Measurements from ENCODE around the gene MYO1D.
"Not testable (repeated sequence)": the region's sequence is repeated elsewhere in the genome, so short reads cannot be mapped to it uniquely, and the experiment has no call there.

MYO1D gene

DNA sequence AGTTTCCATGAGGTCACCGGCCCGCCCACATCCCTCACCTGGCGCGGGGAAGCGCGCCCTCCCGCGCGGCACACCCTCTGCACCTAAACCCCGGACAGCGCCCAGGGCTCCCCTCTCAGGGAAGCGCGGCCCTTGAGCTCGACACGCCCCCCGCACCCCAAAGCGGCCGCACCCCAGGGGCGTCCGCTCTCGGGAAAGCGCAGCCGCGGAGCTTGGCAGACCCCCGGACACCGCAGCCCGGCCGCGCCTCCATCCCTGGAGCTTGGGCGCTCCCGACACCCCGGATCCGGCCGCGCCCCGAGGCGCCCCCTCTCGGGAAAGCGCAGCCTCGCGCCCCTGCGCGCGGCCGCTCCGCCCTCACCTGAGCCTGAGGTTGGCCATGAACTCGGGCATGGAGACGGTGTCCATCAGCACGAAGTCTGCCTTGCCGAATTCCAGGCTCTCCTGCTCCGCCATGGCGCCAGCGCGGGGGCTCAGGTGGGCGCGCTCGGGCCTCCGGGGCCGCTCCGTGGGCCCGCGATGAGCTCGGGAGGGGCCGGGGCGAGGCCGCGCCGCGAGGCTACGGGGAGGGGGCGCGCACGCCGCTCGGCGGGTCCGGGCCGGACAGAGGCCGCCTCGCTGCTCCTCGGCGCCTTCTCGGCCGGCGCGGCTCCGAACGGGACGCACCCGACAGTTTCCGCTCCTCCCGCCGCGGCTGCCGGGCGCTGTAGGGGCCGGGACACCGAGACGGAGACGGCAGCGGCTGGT is at the start of gene MYO1D:
TSS of gene MYO1D (minus strand) at position 708 of the 747 bp plus-strand sequence. CDS start at position 456, 252 bp downstream.
- peak; percentile 52 for DNase-seq (ENCODE audit: low spot score)

DNA sequence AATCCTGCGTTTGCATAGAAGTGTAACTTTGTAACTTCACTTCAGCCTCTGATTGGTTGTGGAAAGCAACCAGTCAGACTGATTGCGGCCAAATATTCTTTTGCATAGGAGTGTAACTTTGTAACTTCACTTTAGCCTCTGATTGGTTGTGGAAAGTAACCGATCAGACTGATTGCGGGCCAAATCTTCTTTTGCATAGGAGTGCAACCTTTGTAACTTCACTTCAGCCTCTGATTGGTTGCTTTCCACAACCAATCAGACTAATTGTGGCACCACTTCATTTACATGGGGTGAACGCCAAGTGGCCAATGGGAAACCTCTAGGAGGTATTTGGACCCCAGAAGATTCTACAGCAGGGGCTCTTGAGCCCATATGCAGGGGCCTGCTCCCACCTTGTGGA is 49.3 kb upstream of the MYO1D start:
- DNase-seq (ENCODE audit: low spot score) = no peak

DNA sequence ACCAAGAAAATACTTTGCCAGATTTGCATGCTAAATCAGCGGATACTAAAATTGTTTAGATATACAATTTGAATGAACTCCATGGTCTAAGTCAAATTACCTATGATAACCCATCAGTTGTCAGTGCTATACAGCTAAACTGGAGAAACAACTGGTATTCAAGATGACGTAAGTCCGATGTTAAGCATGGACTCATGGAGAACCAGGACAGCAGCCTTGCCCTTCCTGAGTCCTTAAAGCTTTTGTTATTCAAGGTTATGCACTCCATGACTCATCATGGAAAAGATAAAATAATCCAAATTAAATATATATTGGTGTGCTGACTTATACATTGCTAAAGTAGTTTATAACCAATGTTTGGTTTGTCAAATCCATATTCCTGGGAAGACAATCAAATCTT is 47.0 kb upstream of the MYO1D start:
- DNase-seq (ENCODE audit: low spot score) = not testable (repeated sequence)

DNA sequence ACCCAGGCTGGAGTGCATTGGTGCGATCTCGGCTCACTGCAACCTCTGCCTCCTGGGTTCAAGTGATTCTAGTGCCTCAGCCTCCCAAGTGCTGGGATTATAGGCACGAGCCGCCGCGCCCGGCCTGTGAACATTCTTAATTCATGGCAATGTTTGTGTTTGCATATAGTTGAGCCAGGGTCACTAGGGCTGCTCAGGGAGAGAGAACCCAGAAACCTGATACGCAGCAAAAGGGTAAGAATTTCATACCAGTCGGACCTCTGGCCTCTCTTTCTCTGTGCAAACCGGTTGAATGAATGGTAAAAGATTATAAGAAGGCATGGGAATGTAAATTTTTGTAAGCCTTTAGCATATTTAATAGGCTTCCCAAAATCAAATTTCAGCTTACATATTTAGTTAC is 44.1 kb upstream of the MYO1D start:
- DNase-seq (ENCODE audit: low spot score) = no peak

- no peak for DNase-seq (ENCODE audit: low spot score)
Measured at GRCh38 chr17:32920293-32920692, 43.4 kb upstream of the MYO1D start.

DNA sequence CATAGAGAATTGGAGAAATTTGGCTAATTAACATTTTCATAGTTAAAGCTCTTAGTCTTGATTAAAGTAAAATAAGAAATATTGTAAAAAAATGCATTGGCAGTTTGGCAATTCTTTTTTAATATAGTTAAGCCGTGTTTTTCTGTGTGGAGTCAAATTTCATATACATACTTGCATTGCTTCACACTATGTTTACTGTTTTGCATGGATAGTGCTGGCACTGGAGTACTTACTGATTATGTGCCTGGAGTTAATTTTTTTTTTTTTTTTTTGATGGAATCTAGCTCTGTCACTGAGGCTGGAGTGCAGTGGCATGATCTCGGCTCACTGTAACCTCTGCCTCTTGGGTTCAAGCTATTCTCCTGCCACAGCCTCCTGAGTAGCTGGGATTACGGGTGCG is 43.0 kb upstream of the MYO1D start:
- not testable (repeated sequence) for DNase-seq (ENCODE audit: low spot score)

DNA sequence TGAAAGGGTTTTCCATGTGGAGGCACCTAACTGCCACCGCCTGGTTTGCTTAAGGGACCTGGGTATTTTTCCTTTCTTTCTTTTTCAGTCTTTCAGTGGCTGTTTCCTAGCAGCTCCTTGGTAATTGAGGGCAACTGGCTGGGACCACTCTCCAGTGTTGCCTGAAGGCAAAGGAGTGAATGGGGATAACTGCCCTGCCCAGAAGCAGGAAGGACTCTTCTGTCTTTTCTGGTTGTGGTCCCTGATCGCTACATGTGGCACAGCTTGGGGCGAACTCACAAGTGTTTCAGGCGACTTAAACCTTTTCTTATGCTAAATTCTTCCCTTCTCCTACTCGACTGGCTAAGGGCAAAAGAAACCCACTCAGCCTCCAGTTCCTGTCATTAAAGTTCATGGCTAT is 40.9 kb upstream of the MYO1D start:
- DNase-seq (ENCODE audit: low spot score) = no peak

DNA sequence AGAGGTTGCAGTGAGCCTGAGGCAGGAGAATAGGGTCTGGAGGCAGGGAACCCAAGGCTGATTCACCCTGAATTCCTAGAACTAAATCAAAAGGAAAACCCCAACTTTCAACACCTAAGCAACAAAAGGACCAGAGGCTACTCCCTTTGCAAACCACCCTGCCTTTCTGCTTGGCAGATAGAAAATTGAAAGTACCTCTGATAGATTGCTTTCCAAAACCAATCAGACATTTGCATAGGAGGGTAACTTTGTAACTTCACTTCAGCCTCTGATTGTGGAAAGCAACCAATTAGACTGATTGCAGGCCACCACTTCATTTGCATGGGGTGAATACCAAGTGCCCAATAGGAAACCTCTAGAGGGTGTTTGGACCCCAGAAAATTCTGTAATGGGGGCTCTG is 40.2 kb upstream of the MYO1D start:
- no peak for DNase-seq (ENCODE audit: low spot score)

- DNase-seq (ENCODE audit: low spot score) = no peak
Measured at GRCh38 chr17:32916134-32916533, 39.2 kb upstream of the MYO1D start.

DNA sequence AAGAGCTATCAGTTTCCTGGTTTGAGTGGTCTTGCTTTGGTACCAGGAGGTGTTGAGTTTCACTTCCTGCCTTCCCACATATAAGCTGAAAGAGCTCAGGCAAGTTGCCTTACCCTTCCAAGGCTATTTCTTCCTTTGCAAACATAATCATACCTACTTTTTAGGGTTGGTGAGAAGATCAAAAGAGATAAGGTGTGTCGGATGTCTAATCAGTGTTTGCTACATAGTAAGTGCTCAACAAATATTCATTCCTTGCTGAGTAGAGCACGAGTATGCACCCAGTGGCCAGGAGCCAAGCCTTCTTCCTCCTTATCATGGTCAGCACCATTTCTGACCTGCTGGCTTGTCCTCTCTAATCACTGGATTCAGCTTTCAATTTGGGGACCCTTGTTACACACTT is 38.3 kb upstream of the MYO1D start:
- DNase-seq (ENCODE audit: low spot score) = no peak

GRCh38 chr17:32914181-32914580 is 37.3 kb upstream of the MYO1D start:
- no peak for DNase-seq (ENCODE audit: low spot score)

DNA sequence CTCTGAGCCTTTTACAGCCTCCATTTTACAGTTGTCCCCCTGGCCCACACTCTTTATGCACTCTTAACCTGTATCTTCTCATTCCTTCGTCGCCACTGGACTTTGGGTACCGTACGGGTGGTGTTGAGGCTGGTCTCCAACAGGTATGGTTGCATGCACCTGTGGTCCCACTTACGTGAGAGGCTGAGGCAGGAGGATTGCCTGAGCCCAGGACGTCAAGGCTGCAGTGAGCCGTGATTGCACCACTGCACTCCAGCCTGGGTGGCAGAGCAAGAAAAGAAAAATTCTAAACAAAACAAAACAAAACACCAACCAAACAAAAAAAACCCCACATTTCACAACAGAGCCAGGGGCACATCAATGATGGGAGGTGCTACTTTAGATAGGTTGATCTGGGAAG is 36.7 kb upstream of the MYO1D start:
- DNase-seq (ENCODE audit: low spot score) = no peak

DNA sequence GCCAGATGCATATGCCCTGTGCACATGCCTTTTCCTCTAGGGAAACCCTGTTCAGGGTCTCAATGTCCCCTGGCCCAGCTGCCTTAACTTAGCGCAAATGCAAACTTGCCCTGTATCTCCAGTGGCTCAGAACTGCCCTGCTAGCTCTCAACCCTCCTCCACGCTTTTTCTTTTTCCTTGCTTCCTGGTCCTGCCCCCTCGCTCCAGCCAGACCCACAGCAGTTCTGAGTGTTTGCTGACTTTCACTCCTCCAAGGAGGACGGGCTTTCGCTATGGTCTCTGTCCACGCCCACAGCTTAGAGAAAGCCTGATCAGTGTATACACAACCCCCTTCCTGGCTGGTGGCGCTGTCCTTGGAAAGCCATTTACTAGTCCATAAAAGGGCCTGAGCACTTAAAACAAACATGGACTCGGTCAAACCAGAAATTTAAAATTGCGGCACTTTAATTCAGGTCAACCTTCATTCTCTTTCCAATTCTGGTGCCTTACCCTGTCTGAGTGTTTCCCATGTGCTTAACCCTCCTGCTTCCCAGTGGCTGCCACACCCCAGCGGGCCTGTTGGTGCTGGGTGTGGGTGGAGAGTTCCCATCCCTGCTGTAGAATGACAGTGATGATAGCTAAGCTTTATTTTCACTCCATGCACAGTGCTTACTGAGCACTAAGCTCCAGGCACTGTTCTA is 35.4 kb upstream of the MYO1D start:
- DNase-seq (ENCODE audit: low spot score) = no peak

DNA sequence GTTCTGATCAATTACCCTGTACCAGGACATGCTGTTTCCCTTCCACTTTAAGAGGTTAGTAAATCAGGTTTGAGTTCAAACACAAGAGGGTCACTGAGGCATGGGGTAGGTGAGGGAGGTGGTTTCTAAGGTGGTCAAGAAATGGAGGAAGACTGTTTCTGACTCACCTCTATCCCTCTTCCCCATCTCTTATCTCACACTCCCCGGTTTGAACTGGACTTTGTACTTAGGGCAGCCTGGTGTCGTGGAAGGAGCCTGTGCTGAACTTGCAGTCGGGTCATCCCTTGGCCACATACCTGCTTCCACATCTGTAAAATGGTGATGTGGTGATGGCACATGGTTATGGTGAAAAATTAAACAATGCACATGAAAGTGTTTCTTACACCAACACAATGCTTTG is 33.8 kb upstream of the MYO1D start:
- DNase-seq (ENCODE audit: low spot score) = no peak

DNA sequence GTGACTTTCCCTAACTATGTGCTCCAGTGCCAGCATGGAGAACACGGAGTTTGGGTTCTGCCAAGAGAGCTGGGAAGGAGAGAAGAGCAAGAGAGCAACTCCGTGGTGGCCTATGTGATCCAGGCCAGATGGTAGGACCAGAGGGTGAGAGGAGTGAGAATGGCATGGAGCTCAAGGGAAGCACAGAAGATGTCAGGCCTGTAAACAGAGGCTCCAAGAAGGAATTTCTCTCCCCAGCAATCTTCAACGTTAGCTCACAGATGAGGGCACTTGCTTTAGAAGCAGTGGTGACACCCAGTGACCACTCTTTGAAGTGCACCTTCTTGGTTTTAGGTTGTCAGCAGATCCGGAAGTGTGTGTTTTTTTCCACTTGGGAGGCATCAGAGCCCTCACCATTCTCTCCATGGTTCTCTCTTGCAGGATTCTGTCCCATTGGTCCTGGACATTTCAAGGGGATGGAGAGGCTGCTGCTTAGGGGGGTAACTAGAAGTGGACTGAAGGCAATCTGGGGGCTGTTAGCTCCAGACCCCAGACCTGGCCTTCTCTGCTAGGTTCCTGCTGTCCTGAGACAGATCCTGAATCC is 33.0 kb upstream of the MYO1D start:
- peak; percentile 37 for DNase-seq (ENCODE audit: low spot score)

DNA sequence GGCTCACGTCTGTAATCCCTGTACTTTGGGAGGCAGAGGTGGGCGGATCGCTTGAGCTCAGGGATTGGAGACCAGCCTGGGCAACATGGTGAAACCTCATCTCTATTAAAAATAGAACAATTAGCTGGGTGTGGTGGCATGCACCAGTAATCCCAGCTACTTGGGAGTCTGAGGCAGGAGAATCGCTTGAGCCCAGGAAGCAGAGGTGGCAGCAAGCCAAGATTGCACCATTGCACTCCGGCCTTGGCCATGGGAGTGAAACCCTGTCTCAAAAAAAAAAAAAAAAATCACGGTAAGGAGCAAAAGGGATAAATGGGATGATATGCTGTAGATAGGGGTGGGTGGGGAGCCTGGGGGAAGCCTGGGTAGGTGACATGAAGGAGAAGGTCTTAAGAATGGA is 30.7 kb upstream of the MYO1D start:
- DNase-seq (ENCODE audit: low spot score) = no peak

DNA sequence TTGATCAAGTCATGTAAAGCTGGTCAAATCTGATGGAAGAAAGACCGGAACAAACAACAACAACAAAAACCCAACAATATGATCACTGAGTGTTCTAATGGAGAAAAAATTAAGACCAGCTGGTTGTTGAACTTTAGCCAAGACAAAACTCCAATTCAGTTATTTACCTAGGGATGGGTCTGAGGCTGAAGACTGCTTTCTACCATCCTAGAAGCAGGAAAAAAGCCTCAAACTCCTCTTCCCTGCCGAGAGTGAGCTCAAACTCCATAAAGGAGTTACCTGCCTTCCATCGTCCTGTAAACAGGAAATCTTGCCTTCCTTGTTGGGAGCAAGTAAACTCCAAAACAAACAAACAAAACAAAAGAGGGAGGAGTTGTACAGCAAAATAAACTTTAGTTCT is 28.0 kb upstream of the MYO1D start:
- DNase-seq (ENCODE audit: low spot score) = no peak

DNA sequence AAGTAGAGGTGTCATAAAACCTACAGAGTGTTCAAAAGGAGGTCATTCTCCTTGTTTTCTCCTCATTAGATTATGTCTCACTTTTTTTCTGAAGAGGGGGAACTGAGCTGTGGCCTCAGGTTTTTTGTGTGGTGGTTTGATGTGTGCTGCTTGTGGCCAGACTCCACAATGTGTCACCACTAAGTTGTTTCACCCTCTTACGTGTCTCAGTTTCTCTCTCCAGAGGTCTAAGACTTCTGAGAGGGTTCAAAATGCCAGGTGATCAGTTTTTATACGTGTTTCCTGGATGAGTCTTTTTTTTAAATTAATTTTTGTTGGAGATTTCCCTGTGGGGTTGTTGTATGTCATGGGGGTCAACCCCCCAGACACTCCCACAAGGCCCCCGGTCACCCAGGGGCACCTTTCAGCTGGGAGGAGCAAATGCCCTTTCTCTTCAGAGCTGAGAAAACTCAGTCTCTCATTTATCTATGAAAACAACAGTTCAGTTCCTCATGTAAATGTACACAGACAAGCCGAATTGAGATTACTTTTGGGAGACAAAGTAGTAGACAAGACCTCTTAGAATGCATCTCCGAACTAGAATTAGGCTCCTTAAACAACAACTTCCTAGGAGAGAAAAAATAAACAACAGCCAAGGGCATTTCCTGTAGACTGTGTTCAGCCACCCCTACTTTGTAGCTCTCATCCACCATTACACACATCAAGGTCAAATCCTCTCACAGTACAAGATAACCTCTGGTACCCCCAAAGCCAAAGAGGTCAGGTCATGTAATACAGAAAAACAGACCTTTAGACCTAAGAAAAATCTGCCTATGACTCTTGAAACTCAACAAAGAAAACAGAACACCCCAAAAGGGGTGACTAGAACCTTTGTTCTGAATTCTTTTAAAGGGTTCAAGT is 27.1 kb upstream of the MYO1D start:
- no peak for DNase-seq (ENCODE audit: low spot score)

- DNase-seq (ENCODE audit: low spot score) = no peak
Measured at GRCh38 chr17:32901743-32902142, 24.8 kb upstream of the MYO1D start.

DNA sequence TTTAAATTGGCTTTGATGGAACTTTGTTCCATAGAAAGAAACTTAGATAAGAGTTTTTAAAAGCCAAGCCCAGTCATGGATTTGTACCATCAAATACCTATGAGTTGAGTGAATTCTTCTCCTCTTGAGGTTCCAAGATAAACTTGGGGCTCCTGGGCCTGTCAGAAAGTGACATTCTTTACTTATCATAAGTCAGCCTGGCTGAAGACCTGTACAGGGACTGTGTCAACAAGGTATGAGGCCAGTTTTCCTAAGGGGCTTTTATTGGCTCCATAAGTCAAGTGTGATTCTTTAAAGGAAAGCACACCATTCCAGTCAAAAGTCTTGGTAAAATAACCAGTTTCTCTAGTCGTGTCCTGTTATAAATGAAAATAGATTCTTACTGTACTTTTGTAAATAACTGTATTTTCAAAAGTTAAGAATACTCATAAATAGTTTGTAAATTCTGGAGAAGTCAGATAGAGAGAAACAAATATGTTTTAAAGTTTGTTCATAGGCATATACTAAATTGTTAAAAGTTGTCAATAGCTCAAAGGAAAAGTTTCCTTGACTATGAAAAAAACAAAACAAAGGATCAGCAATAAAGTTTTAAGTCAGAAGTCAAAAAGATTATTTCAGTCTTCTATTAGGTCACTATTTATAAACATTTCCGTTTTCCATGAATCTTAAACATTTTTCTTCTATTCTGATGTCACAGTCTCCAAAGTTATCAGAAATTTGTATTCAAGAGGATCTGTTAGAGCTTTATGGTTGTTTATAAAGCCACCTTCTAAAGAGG is 22.5 kb upstream of the MYO1D start:
- DNase-seq (ENCODE audit: low spot score) = no peak

- no peak for DNase-seq (ENCODE audit: low spot score)
Measured at GRCh38 chr17:32896647-32897258, 19.8 kb upstream of the MYO1D start.
